Erythroblast (primary cell): ENCODE data around the gene CCR1.

Source experiments
- GATA1 ChIP-seq: IDR thresholded peaks from 2 replicates; pipeline ENCODE4 v1.6.1; 2011; ENCODE audit warnings: low read depth, mild to moderate bottlenecking, control low read depth, low read length, moderate library complexity
- POLR2A ChIP-seq: IDR thresholded peaks from 2 replicates; pipeline ENCODE4 v1.6.1; 2011; ENCODE audit warnings: mild to moderate bottlenecking, low read length

- TF ChIP-seq POLR2A (no peak), GATA1 (no peak)
Measured at GRCh38 chr3:46228260-46229242, 20.4 kb upstream of the CCR1 start.
